Activated naive CD8-positive, alpha-beta T cell treated with anti-CD3 and anti-CD28 coated beads, Interleukin-2, amount 10 ng/mL, durations not matched to agents 7 days and 5 days (primary cell): ENCODE data around the gene SLC66A3. TPM values are rescaled to one million over a fixed set of nuclear protein-coding genes. Genes with fewer than 3 reads are reported as not detected.

Source experiments
- ATAC-seq: fragments of 150-1000 bp; cut with Tn5 transposase; one replicate; pipeline ENCODE4 v1.10.0; 2021; ENCODE audit warnings: low read depth, moderate library complexity
- POLR2A ChIA-PET: fragments of 350-600 bp; sonication (Branson Sonifier 250); formaldehyde crosslinking; loops from one replicate; lab custom pipeline; 2021; ENCODE audit warnings: antibody characterized with exemption; lab: Charles Lee
- DNase-seq: peaks from one replicate; pipeline ENCODE4 v3.0.0; 2021
- H3K27ac Mint-ChIP-seq: one replicate; pipeline ENCODE4 v1.8.0; 2022; ENCODE audit warnings: mild to moderate bottlenecking, mixed read lengths
- H3K27me3 Mint-ChIP-seq: one replicate; pipeline ENCODE4 v1.8.0; 2022; ENCODE audit warnings: mild to moderate bottlenecking, moderate library complexity, mixed read lengths
- H3K36me3 Mint-ChIP-seq: one replicate; pipeline ENCODE4 v1.8.0; 2021; ENCODE audit warnings: mild to moderate bottlenecking, mixed read lengths
- H3K4me1 Mint-ChIP-seq: one replicate; pipeline ENCODE4 v1.8.0; 2021; ENCODE audit warnings: mixed read lengths
- H3K4me3 Mint-ChIP-seq: one replicate; pipeline ENCODE4 v1.8.0; 2022; ENCODE audit warnings: mild to moderate bottlenecking, moderate library complexity, mixed read lengths
- H3K9me3 Mint-ChIP-seq: one replicate; pipeline ENCODE4 v1.8.0; 2021; ENCODE audit warnings: mixed read lengths
- total RNA-seq, 2 experiments: library from RNA; stranded (reverse); gene quantifications; one replicate each; pipeline ENCODE4 v1.2.3, GENCODE V29; 2021

The SLC66A3 gene
- total RNA-seq, 2 experiments from 2014 or later: 19.0 to 20.8 TPM

DNA sequence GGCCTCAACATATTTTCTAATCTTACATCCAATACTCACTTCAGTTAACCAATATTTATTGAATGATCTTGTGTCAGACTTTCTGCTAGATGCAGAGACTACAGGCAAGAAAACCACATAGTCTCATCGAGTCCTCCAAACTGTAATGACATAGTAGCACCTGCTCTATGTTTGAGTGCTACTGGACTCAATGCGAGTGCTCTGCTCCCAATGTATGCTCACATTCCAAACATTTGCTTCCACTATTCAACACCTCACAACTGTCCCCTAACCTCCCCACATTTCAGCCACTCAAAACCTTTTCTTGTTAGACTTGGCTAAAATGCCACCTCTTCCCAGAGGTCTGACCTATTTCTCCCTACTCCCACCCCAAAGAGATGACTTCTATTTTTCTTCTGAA is 65.2 kb downstream of the SLC66A3 start:
- Mint-ChIP-seq H3K4me3 (no peak overlapping the region), H3K27me3 (no peaks in the 10 kb centered on the region), H3K4me1 (peaks cover 1% of the 10 kb centered on the region), H3K27ac (no peak overlapping the region), H3K36me3 (peaks cover 17% of the 10 kb centered on the region), H3K9me3 (peaks cover 1% of the 10 kb centered on the region)
- no peak for ATAC-seq
- POLR2A ChIA-PET: no interaction called here
- DNase-seq: no peak

DNA sequence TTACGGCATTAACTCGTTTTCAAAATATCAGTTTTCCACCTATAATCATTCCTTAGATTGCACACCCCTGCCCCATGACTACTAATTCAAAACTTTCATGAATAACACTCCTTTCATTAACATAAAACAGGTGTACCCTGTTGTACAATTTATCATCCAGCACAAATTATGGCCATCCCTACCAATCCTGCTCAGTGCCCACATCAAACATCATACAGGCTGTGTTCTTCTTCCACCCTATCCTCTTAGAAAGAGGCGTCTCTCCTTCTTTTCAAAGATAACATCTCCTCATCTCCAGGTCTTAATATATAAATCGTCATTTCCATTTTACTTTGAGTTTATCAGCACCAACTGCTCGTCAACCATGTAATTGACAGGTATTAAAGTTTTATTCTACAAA is 67.6 kb downstream of the SLC66A3 start:
- H3K4me1 Mint-ChIP-seq: peaks cover 1% of the 10 kb centered on the region
- H3K27ac Mint-ChIP-seq: no peak overlapping the region
- no peak overlapping the region for H3K4me3 Mint-ChIP-seq
- no peak for ATAC-seq
- peaks cover 1% of the 10 kb centered on the region for H3K9me3 Mint-ChIP-seq
- POLR2A ChIA-PET: no interaction called here
- H3K27me3 Mint-ChIP-seq: no peaks in the 10 kb centered on the region
- H3K36me3 Mint-ChIP-seq: peaks cover 19% of the 10 kb centered on the region
- no peak for DNase-seq

GRCh38 chr2:11224887-11225286 is 69.6 kb downstream of the SLC66A3 start:
- Mint-ChIP-seq H3K27ac (no peak overlapping the region), H3K36me3 (peaks cover 15% of the 10 kb centered on the region), H3K9me3 (no peaks in the 10 kb centered on the region), H3K27me3 (no peaks in the 10 kb centered on the region), H3K4me1 (no peaks in the 10 kb centered on the region), H3K4me3 (no peak overlapping the region)
- POLR2A ChIA-PET: no interaction called here
- DNase-seq (no peak), ATAC-seq (no peak)

DNA sequence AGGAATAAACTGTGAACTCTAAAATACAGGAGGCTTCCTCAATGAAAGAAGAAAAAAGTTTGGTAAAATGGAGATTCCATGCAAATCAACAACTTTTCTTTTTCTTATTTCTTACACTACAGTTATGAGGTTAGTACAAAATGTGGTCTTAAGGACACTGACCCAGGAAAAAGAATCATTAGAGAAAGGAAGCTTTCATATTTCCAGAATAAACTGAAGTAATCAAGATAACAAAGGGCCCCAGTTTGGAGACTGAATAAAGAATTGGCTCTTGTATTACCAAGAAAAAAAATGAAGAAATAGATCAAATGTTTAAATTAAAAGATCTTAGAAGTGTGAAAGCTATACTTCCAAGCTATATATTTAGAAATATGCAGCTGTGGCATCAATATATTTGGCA is 72.3 kb downstream of the SLC66A3 start:
- ATAC-seq (no peak), DNase-seq (no peak)
- H3K36me3 Mint-ChIP-seq: peaks cover 10% of the 10 kb centered on the region
- H3K27me3 Mint-ChIP-seq: no peaks in the 10 kb centered on the region
- no peak overlapping the region for H3K4me3 Mint-ChIP-seq
- no peaks in the 10 kb centered on the region for H3K9me3 Mint-ChIP-seq
- no peaks in the 10 kb centered on the region for H3K4me1 Mint-ChIP-seq
- no peak overlapping the region for H3K27ac Mint-ChIP-seq
- POLR2A ChIA-PET: no interaction called here

Other genes with a start within 250 kb of the SLC66A3 start
- not detected for gene KCNF1, start 243.5 kb upstream of the SLC66A3 start, total RNA-seq
- 10 to 100 TPM; 14.6 to 15.3 TPM for gene ROCK2, start 189.2 kb downstream of the SLC66A3 start, total RNA-seq